RWPE1 (cell line): Measurements from ENCODE around the gene WNT4.

Source experiments
- CTCF ChIA-PET: fragments of 350-600 bp; sonication (Branson Sonifier 250); formaldehyde crosslinking; extraction: SDS; loops from one replicate; lab custom pipeline; 2021; lab: Yijun Ruan, JAX
- POLR2A ChIA-PET: fragments of 400-600 bp; formaldehyde crosslinking; extraction: SDS; loops from one replicate; lab custom pipeline; 2020; ENCODE audit warnings: antibody characterized with exemption; ENCODE audit not compliant: low non-redundant PET; lab: Yijun Ruan, JAX
- DNase-seq: peaks from one replicate; pipeline ENCODE4 v3.0.0; 2012; ENCODE audit warnings: low spot score
- H3K27ac ChIP-seq: fragments of 450-650 bp; 2 replicates; pipeline ENCODE4 v1.5.1; 2017
- CTCF ChIP-seq: fragments of 450-650 bp; conservative IDR thresholded peaks from 2 replicates; pipeline ENCODE4 v1.5.1; 2017; ENCODE audit warnings: low read depth, mild to moderate bottlenecking

The WNT4 gene

GRCh38 chr1:22088331-22088730 is 54.6 kb downstream of the WNT4 start:
- H3K27ac ChIP-seq: no peak overlapping the region
- ChIA-PET POLR2A (no interaction called here), CTCF (no interaction called here)
- no peak for DNase-seq
- TF ChIP-seq CTCF: no peak

- TF ChIP-seq CTCF: no peak
- no peak for DNase-seq
- ChIA-PET POLR2A (no interaction called here), CTCF (interaction anchor here (0.6 kb wide), 1 partner anchor 170 kb away, joined by 4 read pairs; no protein-coding TSS in a partner anchor)
- H3K27ac ChIP-seq: no peak overlapping the region
Measured at GRCh38 chr1:22080191-22080590, 62.7 kb downstream of the WNT4 start.

- ChIA-PET CTCF (interaction anchor here (0.6 kb wide), 2 partner anchors 20 to 338 kb away, joined by 4 read pairs; no protein-coding TSS in a partner anchor), POLR2A (no interaction called here)
- H3K27ac ChIP-seq: no peak overlapping the region
- DNase-seq: no peak
- no peak for TF ChIP-seq CTCF
Measured at GRCh38 chr1:22078133-22078532, 64.8 kb downstream of the WNT4 start.

GRCh38 chr1:22077728-22078127 is 65.2 kb downstream of the WNT4 start:
- CTCF ChIA-PET: interaction anchor here (0.6 kb wide), 1 partner anchor 19 kb away, joined by 4 read pairs; no protein-coding TSS in a partner anchor
- POLR2A ChIA-PET: interaction anchor here (0.5 kb wide), 1 partner anchor 22 kb away, joined by 5 read pairs; no protein-coding TSS in a partner anchor
- no peak for DNase-seq
- no peak for TF ChIP-seq CTCF
- H3K27ac ChIP-seq: no peak overlapping the region

- CTCF ChIA-PET: no interaction called here
- POLR2A ChIA-PET: no interaction called here
- no peak overlapping the region for H3K27ac ChIP-seq
- no peak for TF ChIP-seq CTCF
- DNase-seq: no peak
Measured at GRCh38 chr1:22076346-22076745, 66.6 kb downstream of the WNT4 start.

GRCh38 chr1:22075718-22076117 is 67.2 kb downstream of the WNT4 start:
- ChIA-PET POLR2A (no interaction called here), CTCF (no interaction called here)
- TF ChIP-seq CTCF: no peak
- no peak for DNase-seq
- H3K27ac ChIP-seq: no peak overlapping the region
